Bronchial epithelial cell (primary cell): ENCODE measurements around the gene HLA-DPA1. TPM values are rescaled to one million over a fixed set of nuclear protein-coding genes. Genes with fewer than 3 reads are reported as not detected.

Experiments
- DNase-seq: peaks from one replicate; pipeline ENCODE4 v3.0.0-alpha.2; 2010; ENCODE audit warnings: low read depth
- FAIRE-seq: peaks from 2 replicates; lab custom pipeline; 2011; peaks lifted over from hg19 to GRCh38; lab: Jason Lieb, UNC
- H3K27me3 ChIP-seq: 2 replicates; pipeline ENCODE4 v1.5.1; 2011; ENCODE audit warnings: low read length; ENCODE audit not compliant: control insufficient read depth, insufficient read depth
- H3K36me3 ChIP-seq: 2 replicates; pipeline ENCODE4 v1.5.1; 2011; ENCODE audit warnings: low read length; ENCODE audit not compliant: control insufficient read depth, insufficient read depth
- H3K4me3 ChIP-seq: 2 replicates; pipeline ENCODE4 v1.5.1; 2011; ENCODE audit warnings: mild to moderate bottlenecking, low read depth, low read length, control low read depth
- total RNA-seq: library from RNA; depleted of rRNA; stranded (reverse); fragments of >200 nt; gene quantifications from 2 replicates; pipeline ENCODE4 v1.2.1, GENCODE V29; 2014
- TF ChIP-seq, protein P1 (sequence below): IDR thresholded peaks from 2 replicates; pipeline ENCODE4 v1.5.1; 2011; ENCODE audit warnings: mild to moderate bottlenecking, moderate library complexity, low read length, control low read depth, inconsistent platforms; ENCODE audit not compliant: insufficient read depth, severe bottlenecking

Gene HLA-DPA1
- total RNA-seq, 1 donor from 2014 or later = 1.1 TPM

GRCh38 chr6:33061987-33062386 lies 11.5 kb downstream of the HLA-DPA1 start:
- H3K4me3 ChIP-seq = no peak overlapping the region
- TF ChIP-seq, protein P1, sequence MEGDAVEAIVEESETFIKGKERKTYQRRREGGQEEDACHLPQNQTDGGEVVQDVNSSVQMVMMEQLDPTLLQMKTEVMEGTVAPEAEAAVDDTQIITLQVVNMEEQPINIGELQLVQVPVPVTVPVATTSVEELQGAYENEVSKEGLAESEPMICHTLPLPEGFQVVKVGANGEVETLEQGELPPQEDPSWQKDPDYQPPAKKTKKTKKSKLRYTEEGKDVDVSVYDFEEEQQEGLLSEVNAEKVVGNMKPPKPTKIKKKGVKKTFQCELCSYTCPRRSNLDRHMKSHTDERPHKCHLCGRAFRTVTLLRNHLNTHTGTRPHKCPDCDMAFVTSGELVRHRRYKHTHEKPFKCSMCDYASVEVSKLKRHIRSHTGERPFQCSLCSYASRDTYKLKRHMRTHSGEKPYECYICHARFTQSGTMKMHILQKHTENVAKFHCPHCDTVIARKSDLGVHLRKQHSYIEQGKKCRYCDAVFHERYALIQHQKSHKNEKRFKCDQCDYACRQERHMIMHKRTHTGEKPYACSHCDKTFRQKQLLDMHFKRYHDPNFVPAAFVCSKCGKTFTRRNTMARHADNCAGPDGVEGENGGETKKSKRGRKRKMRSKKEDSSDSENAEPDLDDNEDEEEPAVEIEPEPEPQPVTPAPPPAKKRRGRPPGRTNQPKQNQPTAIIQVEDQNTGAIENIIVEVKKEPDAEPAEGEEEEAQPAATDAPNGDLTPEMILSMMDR = no peak
- FAIRE-seq = no peak
- peak; percentile 22 for DNase-seq
- no peaks in the 10 kb centered on the region for H3K36me3 ChIP-seq
- no peaks in the 10 kb centered on the region for H3K27me3 ChIP-seq

- Histone ChIP-seq H3K4me3 (no peak overlapping the region), H3K27me3 (peaks cover 2% of the 10 kb centered on the region), H3K36me3 (no peaks in the 10 kb centered on the region)
- DNase-seq (no peak), FAIRE-seq (no peak)
- TF ChIP-seq, protein P1 = no peak
Measured at GRCh38 chr6:33057222-33058150, 16.0 kb downstream of the HLA-DPA1 start.

DNA sequence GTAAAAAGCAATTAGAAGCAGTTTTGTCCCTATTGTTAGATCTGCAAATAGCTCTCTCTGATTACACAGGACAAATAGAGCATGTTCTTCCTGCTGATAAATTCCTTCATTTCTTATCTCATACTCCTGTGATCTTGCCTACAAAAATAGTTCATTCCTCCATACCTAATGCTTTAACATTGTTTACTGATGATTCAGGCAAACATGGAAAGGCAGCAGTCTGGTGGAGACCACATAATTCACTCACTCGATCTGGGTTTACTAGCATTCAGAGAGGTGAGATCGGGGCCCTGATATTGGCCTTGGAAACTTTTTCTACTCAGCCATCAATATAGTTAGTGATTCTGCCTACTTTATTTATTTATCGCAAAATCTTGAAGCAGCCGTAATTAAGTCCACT lies 20.2 kb downstream of the HLA-DPA1 start:
- DNase-seq (no peak), FAIRE-seq (no peak)
- TF ChIP-seq, protein P1 = no peak
- Histone ChIP-seq H3K27me3 (peaks cover 2% of the 10 kb centered on the region), H3K4me3 (no peak overlapping the region), H3K36me3 (no peaks in the 10 kb centered on the region)

GRCh38 chr6:33052627-33053026 lies 20.8 kb downstream of the HLA-DPA1 start:
- FAIRE-seq (no peak), DNase-seq (no peak)
- TF ChIP-seq, protein P1 = no peak
- Histone ChIP-seq H3K36me3 (no peaks in the 10 kb centered on the region), H3K27me3 (peaks cover 2% of the 10 kb centered on the region), H3K4me3 (no peak overlapping the region)

DNA sequence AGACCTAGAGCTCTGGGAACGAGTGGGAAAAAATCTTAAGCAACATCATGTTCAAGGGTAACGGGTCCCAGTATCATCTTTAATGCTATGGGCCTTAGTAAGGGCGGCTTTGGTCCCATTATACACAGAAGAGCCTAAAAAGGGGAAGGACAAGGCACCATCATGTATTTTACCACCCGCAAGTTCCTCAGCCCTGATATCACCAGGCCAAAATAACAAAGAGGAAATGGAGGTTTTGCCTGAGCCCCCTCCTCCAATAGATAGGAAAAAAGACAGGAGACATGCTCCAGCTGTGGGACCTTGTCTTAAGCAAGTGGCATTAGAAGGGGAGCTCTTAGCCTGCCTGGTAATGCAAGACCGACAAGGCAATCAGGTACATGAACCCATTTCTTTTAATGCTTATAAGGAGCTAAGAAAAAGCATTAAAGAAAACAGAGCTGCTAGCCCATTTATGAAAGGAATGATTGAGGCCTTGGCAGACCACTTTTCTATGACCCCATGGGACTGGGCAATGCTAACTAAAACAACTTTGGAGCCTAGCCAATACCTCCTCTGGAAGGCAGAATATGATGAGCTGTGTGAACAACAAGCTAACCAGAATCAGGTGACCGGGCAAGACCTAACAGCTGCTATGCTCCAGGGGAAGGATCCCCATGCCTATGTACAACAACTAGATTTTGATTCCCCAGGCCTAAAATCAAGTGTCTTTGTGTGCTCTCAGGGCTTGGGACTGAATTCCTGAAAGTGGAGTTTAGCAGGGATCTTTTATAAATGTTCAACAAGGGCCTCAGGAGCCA lies 23.2 kb downstream of the HLA-DPA1 start:
- FAIRE-seq = no peak
- no peaks in the 10 kb centered on the region for H3K27me3 ChIP-seq
- H3K36me3 ChIP-seq = no peaks in the 10 kb centered on the region
- no peak for DNase-seq
- H3K4me3 ChIP-seq = no peak overlapping the region
- TF ChIP-seq, protein P1 = no peak
